Measurements from ENCODE around the gene DAB2IP. TPM values are rescaled to one million over a fixed set of nuclear protein-coding genes. Genes with fewer than 3 reads are reported as not detected.

The DAB2IP gene
- total RNA-seq, 3 donors from 2014 or later = 109 to 157 (median 111) TPM

DNA sequence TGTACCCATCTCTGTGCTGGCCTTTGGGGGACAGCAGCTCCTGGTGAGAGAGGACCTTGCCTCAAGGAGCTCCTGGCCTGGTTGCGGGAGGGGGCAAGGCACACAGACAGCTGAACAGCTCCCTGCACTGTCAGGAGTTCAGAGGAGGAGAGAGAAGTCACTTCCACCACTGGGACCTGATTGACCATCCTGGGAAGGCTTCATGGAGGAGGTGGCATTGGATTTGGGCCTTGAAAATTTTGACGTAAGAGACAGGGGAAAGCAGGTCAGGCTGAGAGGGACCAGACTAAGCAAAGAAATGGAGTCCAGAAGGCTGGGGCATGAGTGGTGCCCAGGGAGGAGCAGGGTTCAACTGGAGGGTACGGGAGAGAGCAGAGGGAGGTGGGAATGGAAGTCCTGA is 20.3 kb upstream of the DAB2IP start:
- ATAC-seq = no peak

DNA sequence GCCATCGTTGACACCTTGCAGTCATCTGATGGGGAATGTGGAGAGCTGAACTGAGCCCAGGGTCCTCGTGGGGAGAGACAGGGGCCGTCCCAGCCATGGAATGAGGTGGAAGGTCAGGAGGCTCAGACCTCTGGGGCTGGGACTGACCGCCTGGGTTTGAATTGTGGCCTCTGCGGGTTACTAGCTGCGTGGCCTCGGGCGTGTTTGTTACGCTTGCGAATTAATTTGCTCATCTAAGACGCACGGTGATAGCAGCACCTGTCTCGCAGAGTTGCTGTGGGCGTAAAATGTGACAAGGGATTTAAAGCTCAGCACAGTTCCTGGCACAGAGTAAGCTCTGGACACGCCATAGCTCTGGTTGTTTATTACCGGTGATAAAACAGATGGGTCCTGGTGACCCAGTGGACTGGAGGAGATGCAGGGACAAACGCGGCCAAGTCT is 19.4 kb upstream of the DAB2IP start:
- Histone ChIP-seq H3K9me3 (no peaks in the 10 kb centered on the region), H3K4me1 (ENCODE audit: low read depth) (peaks cover 7% of the 10 kb centered on the region), H3K4me3 (no peak overlapping the region), H3K36me3 (ENCODE audit: low read depth) (no peaks in the 10 kb centered on the region)
- intact Hi-C loops (cut with DNase I, micrococcal nuclease) = no loop called here
- ATAC-seq (peak; percentile 37), DNase-seq (no peak)
- TF ChIP-seq, protein P1, sequence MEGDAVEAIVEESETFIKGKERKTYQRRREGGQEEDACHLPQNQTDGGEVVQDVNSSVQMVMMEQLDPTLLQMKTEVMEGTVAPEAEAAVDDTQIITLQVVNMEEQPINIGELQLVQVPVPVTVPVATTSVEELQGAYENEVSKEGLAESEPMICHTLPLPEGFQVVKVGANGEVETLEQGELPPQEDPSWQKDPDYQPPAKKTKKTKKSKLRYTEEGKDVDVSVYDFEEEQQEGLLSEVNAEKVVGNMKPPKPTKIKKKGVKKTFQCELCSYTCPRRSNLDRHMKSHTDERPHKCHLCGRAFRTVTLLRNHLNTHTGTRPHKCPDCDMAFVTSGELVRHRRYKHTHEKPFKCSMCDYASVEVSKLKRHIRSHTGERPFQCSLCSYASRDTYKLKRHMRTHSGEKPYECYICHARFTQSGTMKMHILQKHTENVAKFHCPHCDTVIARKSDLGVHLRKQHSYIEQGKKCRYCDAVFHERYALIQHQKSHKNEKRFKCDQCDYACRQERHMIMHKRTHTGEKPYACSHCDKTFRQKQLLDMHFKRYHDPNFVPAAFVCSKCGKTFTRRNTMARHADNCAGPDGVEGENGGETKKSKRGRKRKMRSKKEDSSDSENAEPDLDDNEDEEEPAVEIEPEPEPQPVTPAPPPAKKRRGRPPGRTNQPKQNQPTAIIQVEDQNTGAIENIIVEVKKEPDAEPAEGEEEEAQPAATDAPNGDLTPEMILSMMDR (IDR thresholded peaks at IDR 0.05) = no peak

More for the DNA sequence above, 20.3 kb upstream of the DAB2IP start:
- TF ChIP-seq, protein P1 (IDR thresholded peaks at IDR 0.05) = no peak
- no peaks in the 10 kb centered on the region for H3K9me3 ChIP-seq
- no peak for DNase-seq
- intact Hi-C loops (cut with DNase I, micrococcal nuclease) = no loop called here
- H3K4me1 ChIP-seq (ENCODE audit: low read depth) = peaks cover 7% of the 10 kb centered on the region
- H3K36me3 ChIP-seq (ENCODE audit: low read depth) = no peaks in the 10 kb centered on the region
- H3K4me3 ChIP-seq = no peak overlapping the region

DNA sequence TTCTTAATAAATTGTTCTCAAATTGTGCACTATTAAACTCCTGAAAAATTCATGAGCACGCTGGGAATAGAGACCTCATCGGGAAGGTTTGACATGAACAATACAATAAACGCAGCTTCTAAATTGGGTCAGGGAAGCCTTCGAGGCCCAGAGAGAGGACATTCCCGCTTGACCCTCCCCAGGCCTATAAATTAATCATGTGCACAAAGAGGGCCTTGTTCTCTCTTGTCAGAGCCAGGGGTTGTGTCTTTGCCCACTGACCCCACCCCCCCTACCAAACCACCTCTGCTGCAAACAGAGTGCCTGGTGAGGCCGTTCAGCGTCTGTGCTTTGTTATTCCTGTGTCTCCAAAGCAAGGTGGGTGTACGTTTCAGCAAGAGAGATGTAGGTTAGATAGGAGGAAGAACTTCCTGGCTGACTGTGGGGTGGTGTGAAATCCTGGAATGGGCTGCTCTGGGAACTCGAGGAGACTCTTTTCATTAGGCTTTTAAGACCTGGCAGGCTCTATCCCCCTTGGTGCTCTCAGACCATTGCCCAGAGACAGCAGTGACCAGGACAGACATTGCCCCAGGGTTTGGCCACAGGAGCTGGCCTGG is 18.2 kb upstream of the DAB2IP start:
- Histone ChIP-seq H3K4me3 (no peak overlapping the region), H3K9me3 (no peaks in the 10 kb centered on the region), H3K4me1 (ENCODE audit: low read depth) (peaks cover 7% of the 10 kb centered on the region), H3K36me3 (ENCODE audit: low read depth) (no peaks in the 10 kb centered on the region)
- ATAC-seq (no peak), DNase-seq (no peak)
- intact Hi-C loops (cut with DNase I, micrococcal nuclease) = no loop called here
- TF ChIP-seq, protein P1 (IDR thresholded peaks at IDR 0.05) = no peak

DNA sequence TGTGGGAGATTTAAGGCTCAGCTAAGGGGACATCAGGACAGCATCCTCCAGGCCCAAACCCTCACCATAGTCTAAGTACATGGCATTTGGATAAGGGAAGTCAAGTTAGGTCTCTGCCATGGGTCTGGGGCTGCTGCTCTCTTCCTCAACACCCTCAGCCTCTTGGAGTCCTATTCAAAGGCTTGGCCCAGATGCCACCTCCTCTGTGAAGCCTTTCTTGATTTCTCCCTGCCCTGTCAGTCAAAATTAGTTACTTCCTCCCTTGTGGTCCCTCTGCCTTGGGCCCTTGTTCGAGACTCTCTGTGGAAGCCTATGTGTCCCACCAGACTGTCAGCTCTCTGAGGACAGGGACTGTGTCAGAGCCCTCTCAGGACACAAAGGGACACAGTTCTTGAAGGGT is 17.7 kb upstream of the DAB2IP start:
- ATAC-seq (no peak), DNase-seq (no peak)
- Histone ChIP-seq H3K9me3 (no peaks in the 10 kb centered on the region), H3K36me3 (ENCODE audit: low read depth) (no peaks in the 10 kb centered on the region), H3K4me3 (no peak overlapping the region), H3K4me1 (ENCODE audit: low read depth) (peaks cover 7% of the 10 kb centered on the region)
- intact Hi-C loops (cut with DNase I, micrococcal nuclease) = no loop called here
- TF ChIP-seq, protein P1 (IDR thresholded peaks at IDR 0.05) = no peak

DNA sequence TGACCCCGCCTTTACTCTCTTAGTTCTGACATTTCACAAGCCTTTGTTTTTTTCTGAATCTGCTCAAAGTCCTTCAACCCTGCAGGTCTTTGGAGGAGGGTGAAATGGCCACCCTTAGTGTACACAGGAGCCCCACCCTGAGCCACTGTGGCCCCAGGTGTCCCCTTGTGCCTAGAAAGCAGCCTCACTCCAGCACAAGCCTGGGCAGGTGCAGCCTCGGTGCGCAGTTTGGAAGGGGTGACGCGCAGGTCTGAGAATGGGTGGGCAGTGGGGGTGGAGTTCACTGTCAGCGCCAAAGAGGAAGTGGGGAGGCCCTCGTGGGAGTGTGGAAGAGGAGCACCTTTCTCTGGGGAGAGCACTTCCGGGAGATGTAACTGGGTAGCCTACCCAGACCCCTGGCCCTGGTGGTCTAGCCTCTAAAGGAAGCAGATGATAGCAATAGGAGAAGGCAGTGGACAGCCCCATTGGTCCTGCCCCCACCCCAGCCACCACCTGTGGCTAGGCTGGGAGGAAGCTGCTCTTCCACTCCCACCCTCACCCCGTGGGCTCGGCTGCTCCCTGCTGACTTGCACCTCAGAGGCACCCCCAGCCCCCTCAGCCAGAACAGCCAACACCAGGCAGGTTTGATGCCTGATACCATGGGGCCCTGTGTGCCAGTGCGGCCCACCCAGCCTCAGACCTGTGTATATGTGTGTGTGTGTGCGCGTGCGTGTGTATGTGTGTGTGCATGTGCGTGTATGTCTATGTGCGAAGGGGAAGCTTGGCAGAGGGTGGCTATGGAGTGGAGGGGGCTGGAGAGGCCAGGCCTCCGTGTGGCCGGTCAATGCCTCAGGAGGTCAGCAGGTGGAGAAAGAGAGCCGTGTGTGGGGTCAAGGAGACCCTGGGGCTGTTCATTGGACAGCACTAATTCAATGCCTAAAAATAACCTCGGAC is 16.8 kb upstream of the DAB2IP start:
- Histone ChIP-seq H3K4me3 (no peak overlapping the region), H3K4me1 (ENCODE audit: low read depth) (peaks cover 7% of the 10 kb centered on the region), H3K9me3 (no peaks in the 10 kb centered on the region), H3K36me3 (ENCODE audit: low read depth) (no peaks in the 10 kb centered on the region)
- intact Hi-C loops (cut with DNase I, micrococcal nuclease) = no loop called here
- TF ChIP-seq, protein P1 (IDR thresholded peaks at IDR 0.05) = no peak
- ATAC-seq (peak; percentile 66), DNase-seq (peak in 2 of 3 donors; percentile 38 to 53)
